HG03064 (cell line): Measurements from ENCODE around the gene TMEM209.
"Not testable (repeated sequence)": the region's sequence is repeated elsewhere in the genome, so short reads cannot be mapped to it uniquely, and the experiment has no call there.

Experiments used
- ATAC-seq: cut with Tn5 transposase; IDR thresholded peaks from one replicate; pipeline ENCODE4 v1.9.1; 2021; ENCODE audit warnings: low read depth; ENCODE audit not compliant: unreplicated experiment

The TMEM209 gene

GRCh38 chr7:130131964-130132875 lies 73.0 kb downstream of the TMEM209 start:
- ATAC-seq = no peak

DNA sequence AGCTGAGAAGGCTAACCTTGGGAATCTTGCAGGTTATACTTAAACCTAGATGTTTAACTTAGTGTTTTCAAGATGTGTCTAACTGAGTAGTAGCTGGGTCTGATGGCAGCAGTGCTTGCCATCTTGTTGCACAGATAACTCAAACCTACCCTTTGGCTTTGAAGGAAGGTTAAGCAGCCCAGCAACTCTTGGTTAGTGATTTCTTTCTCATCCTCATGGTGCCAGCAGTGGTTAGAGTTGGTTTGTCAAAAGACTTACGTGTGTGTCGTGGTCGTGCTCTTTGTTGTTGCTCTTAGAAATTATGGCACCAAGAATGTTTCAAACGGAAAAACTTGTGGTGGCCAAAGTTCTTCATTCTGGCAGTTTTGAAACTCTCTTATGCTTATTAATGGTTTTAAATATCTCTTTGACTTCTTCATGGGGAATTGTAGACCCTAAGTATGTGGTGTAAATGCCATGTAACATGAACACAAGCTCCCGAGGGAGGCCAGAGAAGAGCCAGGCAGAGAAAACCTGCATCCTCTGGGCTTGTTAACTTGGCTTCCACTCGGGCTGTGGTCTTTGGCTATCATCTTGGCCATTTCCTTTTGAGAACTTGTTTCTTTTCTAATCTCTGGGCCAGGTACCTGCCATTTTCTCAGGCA lies 73.9 kb downstream of the TMEM209 start:
- ATAC-seq = no peak

DNA sequence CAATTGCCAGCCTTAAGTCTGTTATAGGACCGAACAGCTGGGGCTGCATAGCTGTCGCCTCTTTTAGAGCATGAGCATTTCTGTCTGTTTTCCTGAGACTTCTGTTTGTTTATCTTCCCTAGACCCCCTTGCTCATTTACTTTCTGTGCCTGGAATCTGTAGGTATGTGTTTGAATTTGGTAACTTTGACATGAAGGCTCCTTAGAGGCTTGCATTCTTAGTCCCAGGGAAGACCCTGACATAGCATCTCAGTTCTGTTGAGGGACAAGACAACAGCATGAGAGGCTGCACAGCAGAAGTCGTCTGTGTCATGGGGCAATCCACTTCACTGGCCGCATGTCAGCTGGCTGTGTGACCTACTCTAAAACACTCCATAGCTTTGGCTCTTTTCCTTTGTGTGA lies 76.2 kb downstream of the TMEM209 start:
- ATAC-seq = no peak

GRCh38 chr7:130127821-130128317 lies 77.3 kb downstream of the TMEM209 start:
- no peak for ATAC-seq

DNA sequence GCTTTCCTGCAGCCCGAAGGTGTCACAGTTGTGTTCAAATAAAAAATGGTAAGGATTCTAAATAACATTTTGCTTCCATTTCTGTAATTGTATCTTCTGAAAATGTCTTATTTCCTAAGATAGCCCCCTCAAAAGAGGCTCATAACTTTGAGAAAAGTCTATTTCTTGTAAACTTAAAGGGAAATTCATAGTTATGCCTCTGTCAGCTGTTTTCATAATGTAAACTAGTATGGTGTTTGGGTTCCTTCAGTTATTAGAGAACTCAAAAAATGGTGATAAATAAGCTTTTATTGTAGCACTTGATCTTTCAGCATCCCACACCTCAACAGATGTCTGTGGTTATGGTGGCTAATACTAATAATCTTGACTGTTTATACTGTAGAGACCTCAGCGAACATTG lies 77.8 kb downstream of the TMEM209 start:
- no peak for ATAC-seq

- not testable (repeated sequence) for ATAC-seq
Measured at GRCh38 chr7:130126840-130127239, 78.4 kb downstream of the TMEM209 start.

DNA sequence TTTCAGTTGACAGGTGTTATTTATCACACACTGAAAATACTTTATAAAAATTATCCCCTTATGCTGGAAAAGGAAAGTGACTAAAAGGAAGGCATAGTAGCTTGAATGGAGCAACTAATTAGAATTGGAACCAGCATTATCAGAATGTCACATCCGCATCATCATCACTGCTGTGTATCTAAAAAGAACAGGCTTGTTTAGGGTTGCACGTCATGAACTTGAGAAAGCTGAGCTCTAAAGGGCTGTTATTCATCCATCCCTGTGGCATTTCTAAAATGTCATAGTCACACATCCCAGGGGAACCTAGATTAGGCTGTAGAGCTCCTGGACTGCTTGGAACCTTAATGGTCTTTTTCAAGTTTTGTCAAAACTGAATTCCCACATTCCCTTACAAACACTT lies 80.5 kb downstream of the TMEM209 start:
- ATAC-seq = no peak

- ATAC-seq = no peak
Measured at GRCh38 chr7:130123501-130123900, 81.7 kb downstream of the TMEM209 start.

- ATAC-seq = no peak
Measured at GRCh38 chr7:130118801-130119200, 86.4 kb downstream of the TMEM209 start.

DNA sequence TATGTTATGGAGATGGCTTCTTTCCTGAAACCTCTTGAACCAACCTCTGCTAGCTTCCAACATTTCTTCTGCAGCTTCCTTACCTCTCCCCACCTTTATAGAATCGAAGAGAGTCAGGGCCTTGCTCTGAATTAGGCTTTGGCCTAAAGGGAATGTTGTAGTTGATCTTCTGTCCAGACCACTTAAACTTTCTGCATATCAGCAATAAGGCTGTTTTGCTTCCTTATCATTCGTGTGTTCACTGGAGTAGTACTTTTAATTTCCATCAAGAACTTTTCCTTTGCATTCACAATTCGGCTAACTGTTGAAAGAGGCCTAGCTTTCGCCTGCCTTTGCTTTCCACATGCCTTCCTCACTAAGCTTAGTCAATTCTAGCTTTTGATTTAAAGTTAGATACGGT lies 86.9 kb downstream of the TMEM209 start:
- ATAC-seq = no peak

- peak; percentile 27 for ATAC-seq
Measured at GRCh38 chr7:130114776-130115175, 90.4 kb downstream of the TMEM209 start.
